VCaP (cell line): ENCODE results near the gene CHTOP.

Source experiments
- H3K27ac ChIP-seq: fragments of 450-650 bp; 2 replicates; pipeline ENCODE4 v1.5.1; 2017
- TF ChIP-seq, protein P1 (sequence below): fragments of 450-650 bp; conservative IDR thresholded peaks from 2 replicates; pipeline ENCODE4 v1.5.1; 2017; ENCODE audit warnings: mild to moderate bottlenecking, moderate library complexity

CHTOP gene

GRCh38 chr1:153655333-153655732 is 21.5 kb downstream of the CHTOP start:
- TF ChIP-seq, protein P1, sequence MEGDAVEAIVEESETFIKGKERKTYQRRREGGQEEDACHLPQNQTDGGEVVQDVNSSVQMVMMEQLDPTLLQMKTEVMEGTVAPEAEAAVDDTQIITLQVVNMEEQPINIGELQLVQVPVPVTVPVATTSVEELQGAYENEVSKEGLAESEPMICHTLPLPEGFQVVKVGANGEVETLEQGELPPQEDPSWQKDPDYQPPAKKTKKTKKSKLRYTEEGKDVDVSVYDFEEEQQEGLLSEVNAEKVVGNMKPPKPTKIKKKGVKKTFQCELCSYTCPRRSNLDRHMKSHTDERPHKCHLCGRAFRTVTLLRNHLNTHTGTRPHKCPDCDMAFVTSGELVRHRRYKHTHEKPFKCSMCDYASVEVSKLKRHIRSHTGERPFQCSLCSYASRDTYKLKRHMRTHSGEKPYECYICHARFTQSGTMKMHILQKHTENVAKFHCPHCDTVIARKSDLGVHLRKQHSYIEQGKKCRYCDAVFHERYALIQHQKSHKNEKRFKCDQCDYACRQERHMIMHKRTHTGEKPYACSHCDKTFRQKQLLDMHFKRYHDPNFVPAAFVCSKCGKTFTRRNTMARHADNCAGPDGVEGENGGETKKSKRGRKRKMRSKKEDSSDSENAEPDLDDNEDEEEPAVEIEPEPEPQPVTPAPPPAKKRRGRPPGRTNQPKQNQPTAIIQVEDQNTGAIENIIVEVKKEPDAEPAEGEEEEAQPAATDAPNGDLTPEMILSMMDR, result no peak
- H3K27ac ChIP-seq, result no peak overlapping the region

DNA sequence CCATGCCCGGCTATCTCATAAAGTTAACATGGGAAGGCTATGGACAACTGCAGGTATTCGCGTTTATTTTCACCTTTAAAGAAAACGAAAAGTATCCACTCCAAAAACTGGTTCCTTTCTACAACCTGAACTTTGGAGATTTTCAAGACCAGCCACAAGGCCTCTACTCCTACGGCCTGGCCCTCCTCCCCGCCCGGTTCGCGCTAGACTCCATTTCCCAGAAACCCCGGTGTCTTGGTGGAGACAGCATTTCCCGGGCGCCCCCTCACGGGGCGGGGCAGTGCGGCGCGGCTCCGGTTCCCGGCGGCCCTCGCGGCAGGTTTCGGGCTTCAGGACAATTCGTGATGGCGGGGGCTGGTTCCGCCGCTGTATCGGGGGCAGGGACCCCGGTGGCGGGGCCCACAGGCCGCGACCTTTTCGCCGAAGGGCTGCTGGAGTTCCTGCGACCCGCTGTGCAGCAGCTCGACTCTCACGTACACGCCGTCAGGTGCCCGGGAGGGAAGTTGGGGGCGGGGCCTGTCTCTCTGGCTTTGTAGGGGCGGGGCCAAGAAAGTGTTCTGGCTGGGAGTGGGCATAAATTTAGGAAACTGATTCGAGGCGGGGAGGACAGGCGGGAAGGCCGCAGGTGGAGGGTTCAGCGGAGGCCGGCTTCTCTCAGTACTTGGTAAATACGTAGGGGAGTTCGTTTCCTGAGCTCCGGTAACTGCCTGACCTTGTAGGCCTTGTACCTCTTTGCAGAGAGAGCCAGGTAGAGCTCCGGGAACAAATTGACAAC is 24.7 kb downstream of the CHTOP start, which contains the start of gene SNAPIN:
Gene SNAPIN (plus strand): TSS at position 304 of the 775 bp plus-strand sequence. CDS start 41 bp downstream, at position 345.
- TF ChIP-seq, protein P1, result no peak
- peak within 1 kb of the TSS; percentile 91 for H3K27ac ChIP-seq

DNA sequence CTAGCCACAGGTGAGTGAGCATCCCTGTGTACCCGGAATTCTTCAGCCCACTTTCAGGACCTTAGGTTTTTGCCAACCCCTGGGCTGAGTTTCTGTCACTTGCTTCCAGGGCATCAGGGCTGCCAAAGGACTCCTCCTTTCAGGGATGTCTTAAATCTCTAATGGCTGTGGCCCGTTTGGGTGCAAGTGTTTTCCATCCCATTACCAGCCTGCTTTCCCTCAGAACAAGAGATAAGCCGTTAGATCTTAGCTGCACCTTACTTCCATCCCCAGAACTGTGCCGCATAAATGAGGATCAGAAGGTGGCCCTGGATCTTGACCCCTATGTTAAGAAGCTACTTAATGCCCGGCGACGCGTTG is 25.3 kb downstream of the CHTOP start:
- peak overlapping the region; percentile 91 for H3K27ac ChIP-seq
- TF ChIP-seq, protein P1, result no peak

DNA sequence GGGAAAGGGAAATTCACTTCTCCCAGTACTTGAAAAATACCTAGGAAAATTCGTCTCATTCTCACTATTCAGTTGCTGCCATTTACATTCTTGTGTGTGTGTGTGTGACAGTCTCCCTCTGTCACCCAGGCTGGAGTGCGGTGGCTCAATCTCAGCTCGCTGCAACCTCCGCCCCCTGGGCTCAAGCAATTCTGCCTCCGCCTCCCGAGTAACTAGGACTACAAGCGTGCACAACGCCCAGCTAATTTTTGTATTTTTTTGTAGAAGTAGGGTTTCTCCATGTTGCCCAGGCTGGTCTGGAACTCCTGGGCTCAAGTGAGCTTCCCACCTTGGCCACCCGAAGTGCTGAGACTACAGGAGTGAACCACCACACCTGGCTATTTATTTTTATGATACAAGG is 25.8 kb downstream of the CHTOP start:
- TF ChIP-seq, protein P1, result no peak
- peak overlapping the region; percentile 91 for H3K27ac ChIP-seq

DNA sequence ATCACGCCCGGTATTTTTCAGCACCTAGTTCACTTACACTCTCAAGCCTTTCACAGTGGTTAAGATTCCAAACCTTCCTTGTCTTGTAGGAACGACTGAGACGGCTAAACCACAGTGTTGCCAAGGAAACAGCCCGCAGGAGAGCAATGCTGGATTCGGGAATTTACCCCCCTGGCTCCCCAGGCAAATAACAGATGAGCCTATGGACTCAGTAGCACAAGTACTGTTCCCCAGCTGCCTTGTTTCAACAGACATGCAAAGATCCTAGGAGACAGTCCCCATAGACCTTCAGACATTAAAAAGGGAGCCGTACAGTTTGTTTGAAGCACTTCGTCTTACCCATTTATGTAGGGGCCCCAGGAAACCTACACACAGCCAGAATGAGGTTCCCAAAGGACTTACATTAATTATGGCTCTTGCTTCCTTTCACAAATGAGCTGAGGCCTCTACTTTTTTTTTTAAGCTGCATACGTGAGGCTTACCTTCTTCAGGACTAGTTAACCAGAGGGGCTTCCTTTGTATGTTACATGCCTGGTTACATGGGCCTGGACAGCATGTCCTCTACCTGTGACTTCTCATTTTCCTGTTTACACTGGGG is 27.3 kb downstream of the CHTOP start:
- H3K27ac ChIP-seq, result no peak overlapping the region
- TF ChIP-seq, protein P1, result no peak

DNA sequence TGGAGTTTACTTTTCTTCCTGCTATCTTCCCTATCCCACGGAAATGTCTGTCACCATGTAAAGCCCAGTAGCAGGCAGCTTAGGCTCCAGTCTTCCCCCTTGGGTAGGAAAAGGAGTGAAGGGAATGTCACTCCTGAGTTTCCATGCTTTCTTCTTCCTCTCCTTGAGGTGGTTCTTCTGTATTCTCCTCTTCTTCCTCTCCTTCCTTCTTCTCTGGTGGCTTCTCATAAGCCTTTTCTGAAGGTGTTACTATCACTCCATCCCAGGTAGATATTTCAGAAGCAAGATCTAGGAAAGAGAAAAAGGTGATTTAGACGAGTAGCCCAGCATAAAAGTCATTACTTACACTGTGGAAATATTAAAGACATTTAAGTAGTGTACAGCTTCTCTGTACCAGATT is 28.4 kb downstream of the CHTOP start:
- no peak overlapping the region for H3K27ac ChIP-seq
- TF ChIP-seq, protein P1, result no peak

- no peak overlapping the region for H3K27ac ChIP-seq
These were observed 29.3 kb downstream of the CHTOP start for GRCh38 chr1:153663211-153663610.

More at GRCh38 chr1:153663211-153663610, 29.3 kb downstream of the CHTOP start:
- TF ChIP-seq, protein P1, result no peak
